Activated T-helper 2 cell treated with anti-CD3 and anti-CD28 coated beads, Interferon-gamma antibody, Interleukin-2, Interleukin-4, amounts not matched to agents 10 μg/mL and 5 μg/mL and 100 μg/mL, durations not matched to agents 14 hours and 24 hours and 36 hours (primary cell): Measurements from ENCODE around the gene ZBTB7C. TPM values are rescaled to one million over a fixed set of nuclear protein-coding genes. Genes with fewer than 3 reads are reported as not detected.

ENCODE experiments used
- DNase-seq: peaks from one replicate; pipeline ENCODE4 v3.0.0; 2021; ENCODE audit warnings: low spot score
- H3K27ac Mint-ChIP-seq: one replicate; pipeline ENCODE4 v1.8.0; 2021; ENCODE audit warnings: mixed read lengths
- H3K27me3 Mint-ChIP-seq: one replicate; pipeline ENCODE4 v1.8.0; 2021; ENCODE audit warnings: low read depth, mixed read lengths
- H3K36me3 Mint-ChIP-seq: one replicate; pipeline ENCODE4 v1.8.0; 2021; ENCODE audit warnings: low read depth, mixed read lengths
- H3K4me1 Mint-ChIP-seq: one replicate; pipeline ENCODE4 v1.8.0; 2021; ENCODE audit warnings: low read depth, mixed read lengths
- H3K4me3 Mint-ChIP-seq: one replicate; pipeline ENCODE4 v1.8.0; 2021; ENCODE audit warnings: low read depth, mild to moderate bottlenecking, moderate library complexity, mixed read lengths
- H3K9me3 Mint-ChIP-seq: one replicate; pipeline ENCODE4 v1.8.0; 2021; ENCODE audit warnings: mixed read lengths
- intact Hi-C: fragments of 100-400 bp; cut with micrococcal nuclease; formaldehyde crosslinking; loops from one replicate; pipeline ENCODE4 v1.15.1; 2023
- total RNA-seq: library from RNA; stranded (reverse); gene quantifications from 2 replicates; pipeline ENCODE4 v1.2.3, GENCODE V29; 2022

ZBTB7C gene
- total RNA-seq, 1 donor from 2014 or later, result 0.21 TPM

DNA sequence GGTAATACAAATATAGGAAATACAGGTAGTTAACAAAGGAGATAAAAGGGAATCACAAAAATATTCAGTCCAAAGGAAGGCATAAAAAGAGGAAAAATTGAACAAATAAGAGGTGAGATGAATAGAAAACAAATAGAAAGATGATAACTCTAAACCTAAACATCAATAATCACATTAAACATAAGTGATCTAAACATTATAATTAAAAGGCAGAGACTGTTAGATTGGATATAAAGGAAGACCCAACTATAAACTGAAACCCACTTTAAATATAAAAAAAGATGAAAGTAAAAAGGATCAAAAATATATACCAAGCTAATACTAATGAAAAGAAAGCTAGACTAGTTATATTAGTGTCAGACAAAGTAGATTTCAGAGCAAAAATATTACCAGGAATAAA, 152.3 kb downstream of the ZBTB7C start:
- no peak overlapping the region for H3K4me3 Mint-ChIP-seq
- no peaks in the 10 kb centered on the region for H3K36me3 Mint-ChIP-seq
- H3K27ac Mint-ChIP-seq, result no peak overlapping the region
- intact Hi-C loops, result no loop called here
- H3K27me3 Mint-ChIP-seq, result peaks cover 27% of the 10 kb centered on the region
- H3K4me1 Mint-ChIP-seq, result no peaks in the 10 kb centered on the region
- no peak for DNase-seq
- H3K9me3 Mint-ChIP-seq, result peaks cover 4% of the 10 kb centered on the region

GRCh38 chr18:48254077-48254602, 155.0 kb downstream of the ZBTB7C start:
- H3K4me1 Mint-ChIP-seq, result no peaks in the 10 kb centered on the region
- peaks cover 35% of the 10 kb centered on the region for H3K27me3 Mint-ChIP-seq
- no peaks in the 10 kb centered on the region for H3K36me3 Mint-ChIP-seq
- DNase-seq, result no peak
- intact Hi-C loops, result no loop called here
- peaks cover 4% of the 10 kb centered on the region for H3K9me3 Mint-ChIP-seq
- H3K4me3 Mint-ChIP-seq, result no peak overlapping the region
- H3K27ac Mint-ChIP-seq, result no peak overlapping the region

DNA sequence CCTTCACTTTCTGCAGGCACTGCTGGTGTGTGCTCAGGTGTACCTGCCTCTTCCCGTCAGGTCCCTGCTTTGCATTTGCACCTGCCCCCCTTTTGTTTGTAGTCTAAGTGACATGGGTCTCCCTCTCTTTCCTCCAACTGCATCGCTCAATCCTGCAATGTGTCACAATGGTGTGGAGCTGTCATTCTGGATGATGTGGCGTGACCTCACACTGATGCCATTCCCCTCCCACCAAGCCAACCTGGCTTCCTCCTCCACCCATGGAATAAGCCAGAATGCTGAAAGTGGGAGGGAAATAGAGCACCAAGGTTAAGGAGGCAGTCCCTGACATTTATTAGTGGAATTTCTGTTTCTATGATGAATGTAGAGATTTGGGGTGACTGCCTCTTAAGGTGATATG, 156.7 kb downstream of the ZBTB7C start:
- intact Hi-C loops, result no loop called here
- Mint-ChIP-seq H3K4me1 (no peaks in the 10 kb centered on the region), H3K27me3 (peaks cover 31% of the 10 kb centered on the region), H3K9me3 (peaks cover 4% of the 10 kb centered on the region), H3K4me3 (no peak overlapping the region), H3K36me3 (no peaks in the 10 kb centered on the region), H3K27ac (no peak overlapping the region)
- no peak for DNase-seq

DNA sequence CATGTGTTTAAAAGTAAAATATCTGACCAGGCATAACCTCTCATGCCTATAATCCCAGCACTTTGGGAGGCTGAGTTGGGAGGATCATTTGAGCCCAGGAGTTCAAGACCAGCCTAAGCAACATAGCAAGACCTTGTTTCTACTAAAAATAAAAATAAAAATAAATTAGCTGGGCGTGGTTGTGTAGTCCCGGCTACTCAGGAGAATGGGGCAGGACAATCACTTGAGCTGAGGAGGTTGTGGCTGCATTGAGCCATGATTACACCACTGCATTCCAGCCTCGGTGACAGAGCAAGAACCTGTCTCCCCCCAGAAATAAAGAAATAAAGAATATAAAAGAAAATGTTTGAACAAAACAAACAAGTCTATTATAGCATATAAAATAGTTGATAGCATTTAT, 158.3 kb downstream of the ZBTB7C start:
- Mint-ChIP-seq H3K4me3 (no peak overlapping the region), H3K4me1 (no peaks in the 10 kb centered on the region), H3K9me3 (no peaks in the 10 kb centered on the region), H3K27me3 (peaks cover 28% of the 10 kb centered on the region), H3K36me3 (no peaks in the 10 kb centered on the region), H3K27ac (no peak overlapping the region)
- intact Hi-C loops, result no loop called here
- no peak for DNase-seq

- Mint-ChIP-seq H3K4me3 (no peak overlapping the region), H3K36me3 (no peaks in the 10 kb centered on the region), H3K27ac (no peak overlapping the region), H3K27me3 (peaks cover 25% of the 10 kb centered on the region), H3K9me3 (no peaks in the 10 kb centered on the region), H3K4me1 (no peaks in the 10 kb centered on the region)
- DNase-seq, result no peak
- intact Hi-C loops, result no loop called here
Measured at GRCh38 chr18:48250362-48250907, 158.7 kb downstream of the ZBTB7C start.

- H3K27ac Mint-ChIP-seq, result no peak overlapping the region
- no peak overlapping the region for H3K4me3 Mint-ChIP-seq
- intact Hi-C loops, result no loop called here
Measured at GRCh38 chr18:48249854-48250253, 159.3 kb downstream of the ZBTB7C start.

GRCh38 chr18:48244530-48244929, 164.7 kb downstream of the ZBTB7C start:
- intact Hi-C loops, result no loop called here
- no peak overlapping the region for H3K4me3 Mint-ChIP-seq
- DNase-seq, result no peak
- H3K27me3 Mint-ChIP-seq, result peaks cover 27% of the 10 kb centered on the region
- no peaks in the 10 kb centered on the region for H3K9me3 Mint-ChIP-seq
- no peaks in the 10 kb centered on the region for H3K36me3 Mint-ChIP-seq
- no peaks in the 10 kb centered on the region for H3K4me1 Mint-ChIP-seq
- H3K27ac Mint-ChIP-seq, result no peak overlapping the region

More at GRCh38 chr18:48249854-48250253, 159.3 kb downstream of the ZBTB7C start:
- H3K9me3 Mint-ChIP-seq, result no peaks in the 10 kb centered on the region
- peaks cover 25% of the 10 kb centered on the region for H3K27me3 Mint-ChIP-seq
- no peaks in the 10 kb centered on the region for H3K36me3 Mint-ChIP-seq
- H3K4me1 Mint-ChIP-seq, result no peaks in the 10 kb centered on the region
- no peak for DNase-seq

GRCh38 chr18:48238636-48239035, 170.5 kb downstream of the ZBTB7C start:
- Mint-ChIP-seq H3K9me3 (no peaks in the 10 kb centered on the region), H3K27me3 (peaks cover 55% of the 10 kb centered on the region)

DNA sequence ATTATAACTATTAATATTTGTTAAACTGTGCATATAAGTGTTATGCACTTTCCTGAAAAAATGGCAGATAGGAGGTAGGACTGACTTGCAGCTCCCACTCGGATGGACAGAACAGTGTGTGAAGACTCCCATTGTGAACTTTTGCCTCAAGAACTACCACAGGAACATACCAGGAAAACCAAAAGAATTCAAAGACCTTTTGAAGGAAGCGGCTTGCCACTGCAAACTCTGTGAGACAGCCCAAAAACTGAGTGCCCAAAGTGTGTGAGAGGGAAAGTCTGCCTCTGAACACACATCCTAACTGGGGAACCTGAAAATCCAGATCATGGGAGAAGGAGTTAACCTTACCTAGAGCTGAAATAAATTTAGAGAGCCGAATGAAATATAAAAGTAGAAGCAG, 171.0 kb downstream of the ZBTB7C start:
- intact Hi-C loops, result no loop called here
- Mint-ChIP-seq H3K4me3 (no peak overlapping the region), H3K27ac (no peak overlapping the region), H3K27me3 (peaks cover 56% of the 10 kb centered on the region), H3K9me3 (no peaks in the 10 kb centered on the region), H3K4me1 (peaks cover 5% of the 10 kb centered on the region), H3K36me3 (no peaks in the 10 kb centered on the region)
- DNase-seq, result no peak

More at GRCh38 chr18:48238636-48239035, 170.5 kb downstream of the ZBTB7C start:
- no peak for DNase-seq
- intact Hi-C loops, result no loop called here
- no peak overlapping the region for H3K4me3 Mint-ChIP-seq
- H3K4me1 Mint-ChIP-seq, result peaks cover 5% of the 10 kb centered on the region
- no peak overlapping the region for H3K27ac Mint-ChIP-seq
- no peaks in the 10 kb centered on the region for H3K36me3 Mint-ChIP-seq

DNA sequence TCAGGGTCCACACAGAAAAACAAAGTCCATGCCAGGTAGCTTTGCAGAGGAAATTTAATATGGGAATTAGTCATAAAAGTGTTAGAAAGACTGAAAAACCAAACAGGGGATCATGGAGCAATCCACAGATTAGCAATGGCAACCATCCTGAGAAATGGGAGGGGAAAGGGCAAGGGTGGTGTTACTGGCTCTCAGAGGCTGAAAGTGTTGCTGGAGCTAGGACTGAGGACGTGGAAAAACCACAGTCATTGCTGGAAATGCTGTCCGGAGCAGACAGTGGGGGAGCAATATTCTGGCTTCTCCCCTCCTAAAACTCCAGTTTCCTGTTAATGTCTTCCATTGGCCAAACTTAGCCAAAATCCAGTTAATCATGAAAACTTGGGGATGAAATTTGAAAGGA, 172.4 kb downstream of the ZBTB7C start:
- no peak overlapping the region for H3K27ac Mint-ChIP-seq
- DNase-seq, result no peak
- no peaks in the 10 kb centered on the region for H3K36me3 Mint-ChIP-seq
- peaks cover 5% of the 10 kb centered on the region for H3K4me1 Mint-ChIP-seq
- intact Hi-C loops, result no loop called here
- no peak overlapping the region for H3K4me3 Mint-ChIP-seq
- H3K9me3 Mint-ChIP-seq, result no peaks in the 10 kb centered on the region
- peaks cover 54% of the 10 kb centered on the region for H3K27me3 Mint-ChIP-seq

DNA sequence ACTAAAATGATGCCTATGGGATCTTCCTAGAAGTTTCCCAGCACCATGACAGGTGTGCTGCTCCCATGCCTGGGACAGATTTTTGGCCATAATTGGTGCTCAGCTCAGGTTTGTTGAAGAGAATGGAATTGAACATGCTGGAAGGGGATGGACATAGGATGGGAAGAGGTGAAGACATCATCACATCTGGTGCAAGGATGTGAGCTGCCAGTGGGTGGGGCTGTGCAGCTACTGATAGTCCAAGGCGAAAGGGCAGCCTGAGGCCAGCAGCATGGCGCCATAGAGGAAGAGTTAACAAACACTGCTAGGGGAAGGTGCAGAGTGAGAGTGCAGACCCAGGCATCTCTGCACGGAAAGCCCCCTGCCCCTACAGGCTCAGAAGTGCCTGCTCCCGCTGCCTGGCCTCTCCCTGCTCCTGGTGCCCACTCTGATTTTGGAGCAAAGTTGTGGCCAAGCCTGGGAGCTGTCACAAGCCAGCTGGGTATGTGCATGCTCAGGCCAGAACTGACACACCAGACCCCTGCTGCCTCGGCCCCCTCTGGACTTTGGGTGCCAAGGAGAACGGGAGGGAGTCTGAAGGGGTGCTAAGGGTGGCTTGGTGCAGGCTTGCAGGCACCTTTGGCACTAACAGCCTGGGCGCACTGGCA, 178.6 kb downstream of the ZBTB7C start:
- Mint-ChIP-seq H3K27ac (no peak overlapping the region), H3K4me3 (no peak overlapping the region), H3K4me1 (peaks cover 14% of the 10 kb centered on the region), H3K9me3 (no peaks in the 10 kb centered on the region), H3K36me3 (no peaks in the 10 kb centered on the region), H3K27me3 (peaks cover 16% of the 10 kb centered on the region)
- intact Hi-C loops, result no loop called here
- DNase-seq, result no peak

DNA sequence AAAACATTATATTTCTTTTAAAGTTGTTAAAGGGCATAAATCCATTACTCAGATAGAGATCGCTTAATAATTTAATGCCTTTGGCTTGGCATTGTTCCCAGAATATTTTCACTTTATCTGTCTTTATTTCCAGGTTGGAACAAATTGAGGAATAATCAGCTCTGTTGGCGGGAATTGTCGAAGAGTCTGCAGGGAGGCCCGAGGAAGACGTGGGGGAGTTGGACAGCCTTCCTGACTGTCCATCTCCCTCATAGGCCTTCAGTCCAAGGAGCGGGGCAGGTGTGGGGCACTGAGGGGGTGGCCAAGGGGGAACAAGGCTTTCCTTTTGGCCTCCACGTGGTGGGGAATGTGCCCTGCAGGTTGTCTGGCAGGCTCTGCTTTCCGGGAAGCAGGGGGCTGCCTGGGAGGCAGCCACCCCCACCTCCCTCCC, 179.6 kb downstream of the ZBTB7C start:
- DNase-seq, result no peak
- H3K4me3 Mint-ChIP-seq, result no peak overlapping the region
- no peaks in the 10 kb centered on the region for H3K36me3 Mint-ChIP-seq
- intact Hi-C loops, result loop anchor here (10.0 kb wide), 1 partner anchor 65 kb away; no protein-coding TSS in a partner anchor
- H3K27ac Mint-ChIP-seq, result no peak overlapping the region
- H3K9me3 Mint-ChIP-seq, result no peaks in the 10 kb centered on the region
- peaks cover 14% of the 10 kb centered on the region for H3K4me1 Mint-ChIP-seq
- peaks cover 15% of the 10 kb centered on the region for H3K27me3 Mint-ChIP-seq

GRCh38 chr18:48228841-48229240, 180.3 kb downstream of the ZBTB7C start:
- Mint-ChIP-seq H3K9me3 (no peaks in the 10 kb centered on the region), H3K27me3 (peaks cover 16% of the 10 kb centered on the region), H3K4me3 (no peak overlapping the region), H3K27ac (no peak overlapping the region), H3K36me3 (no peaks in the 10 kb centered on the region), H3K4me1 (peaks cover 14% of the 10 kb centered on the region)
- intact Hi-C loops, result loop anchor here (10.0 kb wide), 1 partner anchor 64 kb away; no protein-coding TSS in a partner anchor
- no peak for DNase-seq
